MM.1S (cell line): ENCODE data around the gene CNTD1.

Experiments
- EZH2 ChIP-seq: fragments of 300-600 bp; sonication (generic); optimal IDR thresholded peaks from 2 replicates; pipeline ENCODE3; 2017; ENCODE audit warnings: low read depth, mild to moderate bottlenecking, antibody characterized with exemption, low read length, mixed read lengths
- EZH2phosphoT487 ChIP-seq: fragments of 300-600 bp; sonication (generic); IDR thresholded peaks from 2 replicates; pipeline ENCODE4 v1.6.1; 2018; ENCODE audit warnings: antibody characterized with exemption, low read length
- TF ChIP-seq, protein P1 (sequence below): fragments of 300-600 bp; sonication (generic); IDR thresholded peaks from 2 replicates; pipeline ENCODE4 v1.5.1; 2016; ENCODE audit warnings: antibody characterized with exemption, low read length, mixed read lengths

GRCh38 chr17:42848093-42848492 is 49.4 kb downstream of the CNTD1 start:
- TF ChIP-seq, protein P1, sequence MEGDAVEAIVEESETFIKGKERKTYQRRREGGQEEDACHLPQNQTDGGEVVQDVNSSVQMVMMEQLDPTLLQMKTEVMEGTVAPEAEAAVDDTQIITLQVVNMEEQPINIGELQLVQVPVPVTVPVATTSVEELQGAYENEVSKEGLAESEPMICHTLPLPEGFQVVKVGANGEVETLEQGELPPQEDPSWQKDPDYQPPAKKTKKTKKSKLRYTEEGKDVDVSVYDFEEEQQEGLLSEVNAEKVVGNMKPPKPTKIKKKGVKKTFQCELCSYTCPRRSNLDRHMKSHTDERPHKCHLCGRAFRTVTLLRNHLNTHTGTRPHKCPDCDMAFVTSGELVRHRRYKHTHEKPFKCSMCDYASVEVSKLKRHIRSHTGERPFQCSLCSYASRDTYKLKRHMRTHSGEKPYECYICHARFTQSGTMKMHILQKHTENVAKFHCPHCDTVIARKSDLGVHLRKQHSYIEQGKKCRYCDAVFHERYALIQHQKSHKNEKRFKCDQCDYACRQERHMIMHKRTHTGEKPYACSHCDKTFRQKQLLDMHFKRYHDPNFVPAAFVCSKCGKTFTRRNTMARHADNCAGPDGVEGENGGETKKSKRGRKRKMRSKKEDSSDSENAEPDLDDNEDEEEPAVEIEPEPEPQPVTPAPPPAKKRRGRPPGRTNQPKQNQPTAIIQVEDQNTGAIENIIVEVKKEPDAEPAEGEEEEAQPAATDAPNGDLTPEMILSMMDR = no peak
- no peak for TF ChIP-seq EZH2
- no peak for TF ChIP-seq EZH2phosphoT487
